Mesenchymal stem cell (in vitro differentiated cells and primary cell): ENCODE results near the gene GADD45B.
A peak's percentile ranks its signal among the peaks of the same experiment; 100 is the strongest.

Experiments used
- DNase-seq: peaks from one replicate; pipeline ENCODE4 v3.0.0-alpha.2; 2013
- H2AFZ ChIP-seq: one replicate; pipeline ENCODE4 v1.6.1; 2013; ENCODE audit warnings: low read depth, mild to moderate bottlenecking, control low read depth, inconsistent platforms, low read length, moderate library complexity
- H2AK5ac ChIP-seq: 2 replicates; pipeline ENCODE4 v1.6.1; 2013; ENCODE audit warnings: low read length, moderate library complexity, mild to moderate bottlenecking, inconsistent platforms; ENCODE audit not compliant: severe bottlenecking
- H2BK120ac ChIP-seq: one replicate; pipeline ENCODE4 v1.6.1; 2013; ENCODE audit warnings: low read depth, mild to moderate bottlenecking, inconsistent platforms, low read length, moderate library complexity
- H2BK12ac ChIP-seq, 2 experiments: one replicate each; pipeline ENCODE4 v1.6.1; 2013; ENCODE audit warnings: inconsistent platforms in 2 of 2, low read length in 2 of 2, mild to moderate bottlenecking in 2 of 2, moderate library complexity in 2 of 2, control low read depth in 1 of 2
- H2BK15ac ChIP-seq: one replicate; pipeline ENCODE4 v1.6.1; 2013; ENCODE audit warnings: mild to moderate bottlenecking, low read depth, inconsistent platforms; ENCODE audit not compliant: poor library complexity, severe bottlenecking
- H2BK5ac ChIP-seq: 2 replicates; pipeline ENCODE4 v1.6.1; 2013; ENCODE audit warnings: low read depth, mild to moderate bottlenecking, low read length, control low read depth, inconsistent platforms; ENCODE audit not compliant: poor library complexity, severe bottlenecking
- H3K14ac ChIP-seq, 2 experiments: one replicate each; pipeline ENCODE4 v1.6.1; 2013; ENCODE audit warnings: inconsistent platforms in 2 of 2, low read length in 2 of 2, control low read depth in 1 of 2, mild to moderate bottlenecking in 1 of 2, moderate library complexity in 1 of 2
- H3K18ac ChIP-seq, 2 experiments: one replicate each; pipeline ENCODE4 v1.6.1; 2013; ENCODE audit warnings: inconsistent platforms in 2 of 2, low read length in 2 of 2, control low read depth in 1 of 2, low read depth in 1 of 2, mild to moderate bottlenecking in 1 of 2
- H3K23ac ChIP-seq, 2 experiments: one replicate each; pipeline ENCODE4 v1.6.1; 2013; ENCODE audit warnings: inconsistent platforms in 2 of 2, low read length in 2 of 2, mild to moderate bottlenecking in 2 of 2, moderate library complexity in 2 of 2, control low read depth in 1 of 2
- H3K27ac ChIP-seq: 2 replicates; pipeline ENCODE4 v1.5.1; 2013; ENCODE audit warnings: mild to moderate bottlenecking, moderate library complexity, low read length, control low read depth, inconsistent platforms; ENCODE audit not compliant: poor library complexity, severe bottlenecking
- H3K27me3 ChIP-seq, 2 experiments: 2 replicates each; pipeline versions ENCODE4 v1.6.1 to v1.7.0; 2013; ENCODE audit warnings: low read length in 2 of 2, mild to moderate bottlenecking in 2 of 2, moderate library complexity in 2 of 2, control low read depth in 1 of 2, inconsistent platforms in 1 of 2; ENCODE audit not compliant: control insufficient read depth in 1 of 2, insufficient read depth in 1 of 2
- H3K36me3 ChIP-seq, 2 experiments: 2 replicates each; pipeline versions ENCODE4 v1.6.1 to v1.7.0; 2013; ENCODE audit warnings: low read length in 2 of 2, control low read depth in 1 of 2, inconsistent platforms in 1 of 2, low read depth in 1 of 2, mild to moderate bottlenecking in 1 of 2; ENCODE audit not compliant: insufficient read depth in 2 of 2, control insufficient read depth in 1 of 2
- H3K4ac ChIP-seq, 2 experiments: one replicate each; pipeline ENCODE4 v1.6.1; 2013; ENCODE audit warnings: inconsistent platforms in 2 of 2, low read length in 2 of 2, mild to moderate bottlenecking in 2 of 2, moderate library complexity in 2 of 2, control low read depth in 1 of 2, low read depth in 1 of 2
- H3K4me1 ChIP-seq: 2 replicates; pipeline ENCODE4 v1.6.1; 2013; ENCODE audit warnings: low read depth, low read length, control low read depth; ENCODE audit not compliant: control insufficient read depth, insufficient read depth
- H3K4me2 ChIP-seq: 2 replicates; pipeline ENCODE4 v1.6.1; 2013; ENCODE audit warnings: low read length, mild to moderate bottlenecking, inconsistent platforms; ENCODE audit not compliant: poor library complexity, severe bottlenecking
- H3K4me3 ChIP-seq, 2 experiments: 2 replicates each; pipeline versions ENCODE4 v1.5.1 to v1.7.0; 2013; ENCODE audit warnings: low read length in 2 of 2, mild to moderate bottlenecking in 2 of 2, control low read depth in 1 of 2, low read depth in 1 of 2; ENCODE audit not compliant: insufficient read depth in 1 of 2
- H3K79me1 ChIP-seq: replicated peaks from 2 replicates; pipeline ENCODE4 v1.6.1; 2013; ENCODE audit warnings: mild to moderate bottlenecking, control low read depth, low read length, inconsistent platforms; ENCODE audit not compliant: poor library complexity, severe bottlenecking
- H3K9ac ChIP-seq: 2 replicates; pipeline ENCODE4 v1.7.0; 2013; ENCODE audit warnings: mild to moderate bottlenecking, low read length, moderate library complexity
- H3K9me3 ChIP-seq: 2 replicates; pipeline ENCODE4 v1.7.0; 2013; ENCODE audit warnings: mild to moderate bottlenecking, low read length; ENCODE audit not compliant: control insufficient read depth
- H4K8ac ChIP-seq: one replicate; pipeline ENCODE4 v1.6.1; 2013; ENCODE audit warnings: inconsistent platforms, mild to moderate bottlenecking, low read length, moderate library complexity
- H4K91ac ChIP-seq: one replicate; pipeline ENCODE4 v1.6.1; 2013; ENCODE audit warnings: mild to moderate bottlenecking, low read length, inconsistent platforms
- WGBS: methylation state at CpG from one replicate; pipeline ENCODE4 v1.1.7; 2013; ENCODE audit warnings: mixed read lengths; 5-methylcytosine and 5-hydroxymethylcytosine counted together

Gene GADD45B

GRCh38 chr19:2512523-2513431 lies 36.9 kb downstream of the GADD45B start:
- peaks cover 0 to 23% of the 10 kb centered on the region in 2 experiments for H3K27me3 ChIP-seq
- no peak overlapping the region for H2BK15ac ChIP-seq
- no peak overlapping the region for H3K9ac ChIP-seq
- peaks cover 7% of the 10 kb centered on the region for H3K4me1 ChIP-seq
- no peak for DNase-seq
- no peak overlapping the region for H3K4me3 ChIP-seq
- no peak overlapping the region for H2AFZ ChIP-seq
- no peak overlapping the region for H3K4me2 ChIP-seq
- 92% methylated on average over 40 of the region's 41 CpGs for WGBS
- H2BK120ac ChIP-seq: no peak overlapping the region
- H3K18ac ChIP-seq: no peak overlapping the region
- no peaks in the 10 kb centered on the region for H3K79me1 ChIP-seq
- H2AK5ac ChIP-seq: no peak overlapping the region
- peak overlapping the region; percentile 45 for H4K91ac ChIP-seq
- H3K36me3 ChIP-seq: peaks cover 0 to 3% of the 10 kb centered on the region in 2 experiments
- H3K9me3 ChIP-seq: no peaks in the 10 kb centered on the region
- no peak overlapping the region for H3K4ac ChIP-seq
- H4K8ac ChIP-seq: no peak overlapping the region
- peak overlapping the region in 1 of 2 experiments; percentile 47 for H2BK12ac ChIP-seq
- no peak overlapping the region for H2BK5ac ChIP-seq
- H3K14ac ChIP-seq: no peak overlapping the region
- H3K23ac ChIP-seq: no peak overlapping the region
- no peak overlapping the region for H3K27ac ChIP-seq

- no peak overlapping the region for H3K4me3 ChIP-seq
- DNase-seq: no peak
Observed at GRCh38 chr19:2514981-2515518, 39.1 kb downstream of the GADD45B start.

GRCh38 chr19:2516727-2517126 lies 40.8 kb downstream of the GADD45B start:
- peaks cover 23% of the 10 kb centered on the region for H3K4me1 ChIP-seq
- H3K9me3 ChIP-seq: no peaks in the 10 kb centered on the region
- H3K4me2 ChIP-seq: no peak overlapping the region
- no peak overlapping the region for H3K14ac ChIP-seq
- peak overlapping the region in 1 of 2 experiments; percentile 46 for H3K4ac ChIP-seq
- H2AFZ ChIP-seq: no peak overlapping the region
- peak overlapping the region in 1 of 2 experiments; percentile 14 for H3K4me3 ChIP-seq
- peak overlapping the region in 1 of 2 experiments; percentile 66 for H2BK12ac ChIP-seq
- peaks cover 0 to 3% of the 10 kb centered on the region in 2 experiments for H3K36me3 ChIP-seq
- 92% methylated on average over 16 of the region's 18 CpGs for WGBS
- no peaks in the 10 kb centered on the region for H3K79me1 ChIP-seq
- H3K18ac ChIP-seq: no peak overlapping the region
- H4K91ac ChIP-seq: no peak overlapping the region
- H3K23ac ChIP-seq: no peak overlapping the region
- peaks cover 0 to 17% of the 10 kb centered on the region in 2 experiments for H3K27me3 ChIP-seq
- H2BK5ac ChIP-seq: no peak overlapping the region
- H3K9ac ChIP-seq: no peak overlapping the region
- peak overlapping the region; percentile 13 for H4K8ac ChIP-seq
- no peak overlapping the region for H2BK120ac ChIP-seq
- DNase-seq: no peak
- H3K27ac ChIP-seq: no peak overlapping the region
- no peak overlapping the region for H2BK15ac ChIP-seq
- peak overlapping the region; percentile 64 for H2AK5ac ChIP-seq

More at GRCh38 chr19:2514981-2515518, 39.1 kb downstream of the GADD45B start:
- Histone ChIP-seq H3K9ac (no peak overlapping the region), H3K4me2 (no peak overlapping the region), H3K4ac (no peak overlapping the region), H3K27ac (no peak overlapping the region), H4K8ac (no peak overlapping the region), H3K27me3 (peaks cover 0 to 23% of the 10 kb centered on the region in 2 experiments), H3K36me3 (peaks cover 0 to 3% of the 10 kb centered on the region in 2 experiments), H3K79me1 (no peaks in the 10 kb centered on the region), H3K14ac (no peak overlapping the region), H3K4me1 (peaks cover 16% of the 10 kb centered on the region), H2BK12ac (no peak overlapping the region), H4K91ac (no peak overlapping the region), H2AK5ac (no peak overlapping the region), H2AFZ (no peak overlapping the region), H3K23ac (no peak overlapping the region), H2BK120ac (no peak overlapping the region), H3K18ac (no peak overlapping the region), H2BK15ac (no peak overlapping the region), H3K9me3 (no peaks in the 10 kb centered on the region), H2BK5ac (no peak overlapping the region)
- 92% methylated on average over 16 of the region's 16 CpGs for WGBS
